GM23338 (cell line): ENCODE results near the gene GUCY2F. TPM values are rescaled to one million over a fixed set of nuclear protein-coding genes. Genes with fewer than 3 reads are reported as not detected.

Experiments
- ATAC-seq: fragments of 200-7000 bp; cut with Tn5 transposase; 3 replicates; pipeline ENCODE4 v1.9.1; 2020
- DNase-seq: peaks from one replicate; pipeline ENCODE4 v3.0.0-alpha.2; 2015; ENCODE audit warnings: low spot score
- H2AFZ ChIP-seq: fragments of 200-600 bp; sonication (generic); 2 replicates; pipeline ENCODE4 v1.8.0; 2016; ENCODE audit warnings: antibody characterized with exemption, mild to moderate bottlenecking, moderate library complexity
- H3F3A ChIP-seq: fragments of 200-600 bp; sonication (generic); replicated peaks from 2 replicates; pipeline ENCODE4 v1.8.0; 2017; ENCODE audit warnings: antibody characterized with exemption, mixed run types, low read depth
- H3K27ac ChIP-seq: fragments of 200-600 bp; sonication (generic); 2 replicates; pipeline ENCODE4 v1.6.1; 2016; ENCODE audit warnings: low read depth
- H3K27me3 ChIP-seq: fragments of 200-600 bp; sonication (generic); 2 replicates; pipeline ENCODE4 v1.8.0; 2016; ENCODE audit warnings: mild to moderate bottlenecking, mixed run types, moderate library complexity; ENCODE audit not compliant: insufficient read depth
- H3K36me3 ChIP-seq: fragments of 200-600 bp; sonication (generic); 2 replicates; pipeline ENCODE4 v1.8.0; 2016; ENCODE audit warnings: mild to moderate bottlenecking; ENCODE audit not compliant: insufficient read depth
- H3K4me1 ChIP-seq: fragments of 200-600 bp; sonication (generic); 2 replicates; pipeline ENCODE4 v1.8.0; 2016; ENCODE audit warnings: mild to moderate bottlenecking, moderate library complexity; ENCODE audit not compliant: insufficient read depth
- H3K4me2 ChIP-seq: fragments of 200-600 bp; sonication (generic); 2 replicates; pipeline ENCODE4 v1.7.1; 2017; ENCODE audit warnings: mixed run types
- H3K4me3 ChIP-seq: fragments of 200-600 bp; sonication (generic); 2 replicates; pipeline ENCODE4 v1.6.1; 2016; ENCODE audit warnings: mixed run types
- H3K79me2 ChIP-seq: fragments of 200-600 bp; sonication (generic); replicated peaks from 2 replicates; pipeline ENCODE4 v1.8.0; 2017; ENCODE audit warnings: mild to moderate bottlenecking; ENCODE audit not compliant: insufficient read depth
- H3K9me2 ChIP-seq: fragments of 200-600 bp; sonication (generic); 2 replicates; pipeline ENCODE4 v1.8.0; 2017; ENCODE audit not compliant: insufficient read depth
- H4K20me1 ChIP-seq: fragments of 200-600 bp; sonication (generic); replicated peaks from 2 replicates; pipeline ENCODE4 v1.8.0; 2017; ENCODE audit warnings: mild to moderate bottlenecking; ENCODE audit not compliant: insufficient read depth
- H3K27ac Mint-ChIP-seq: 2 replicates; pipeline ENCODE4 v1.8.0; 2020; ENCODE audit warnings: inconsistent platforms, mild to moderate bottlenecking, moderate library complexity, mixed read lengths
- H3K27me3 Mint-ChIP-seq: 3 replicates; pipeline ENCODE4 v1.8.0; 2022; ENCODE audit warnings: low read depth, mild to moderate bottlenecking, moderate library complexity, mixed read lengths, inconsistent platforms; ENCODE audit not compliant: insufficient read depth, poor library complexity
- H3K36me3 Mint-ChIP-seq: 3 replicates; pipeline ENCODE4 v1.8.0; 2021; ENCODE audit warnings: low read depth, mild to moderate bottlenecking, inconsistent platforms, moderate library complexity, mixed read lengths
- H3K4me1 Mint-ChIP-seq: 3 replicates; pipeline ENCODE4 v1.8.0; 2020; ENCODE audit warnings: mild to moderate bottlenecking, inconsistent platforms, mixed read lengths
- H3K4me3 Mint-ChIP-seq: 3 replicates; pipeline ENCODE4 v1.8.0; 2021; ENCODE audit warnings: moderate library complexity, mild to moderate bottlenecking, inconsistent platforms, mixed read lengths
- H3K9me3 Mint-ChIP-seq: 3 replicates; pipeline ENCODE4 v1.8.0; 2020; ENCODE audit warnings: moderate library complexity, mild to moderate bottlenecking, inconsistent platforms, mixed read lengths
- CREB1 ChIP-seq: fragments of 250-450 bp; sonication (Bioruptor Pico); IDR thresholded peaks from 2 replicates; pipeline ENCODE4 v1.5.0; 2020; ENCODE audit warnings: low read depth, mild to moderate bottlenecking, moderate library complexity
- EZH2 ChIP-seq: fragments of 200-600 bp; sonication (generic); IDR thresholded peaks from one replicate; pipeline ENCODE4 v1.8.0; 2017; ENCODE audit warnings: antibody characterized with exemption, mild to moderate bottlenecking, low read depth; ENCODE audit not compliant: unreplicated experiment
- EZH2phosphoT487 ChIP-seq: fragments of 200-600 bp; sonication (generic); IDR thresholded peaks from one replicate; pipeline ENCODE4 v1.8.1; 2018; ENCODE audit warnings: antibody characterized with exemption; ENCODE audit not compliant: unreplicated experiment
- JUNB ChIP-seq: IDR thresholded peaks from one replicate; pipeline ENCODE4 v1.6.1; 2016; ENCODE audit warnings: antibody characterized with exemption; ENCODE audit not compliant: unreplicated experiment
- ZNF114 ChIP-seq: fragments of 250-450 bp; sonication (Bioruptor Pico); IDR thresholded peaks from 2 replicates; pipeline ENCODE4 v1.5.0; 2020; ENCODE audit warnings: mild to moderate bottlenecking, moderate library complexity
- ZNF331 ChIP-seq: fragments of 250-450 bp; sonication (Bioruptor Pico); IDR thresholded peaks from 2 replicates; pipeline ENCODE4 v1.5.0; 2020; ENCODE audit warnings: low read depth, mild to moderate bottlenecking, moderate library complexity
- polyA plus RNA-seq: library from polyadenylated mRNA; unstranded; fragments of >200 nt; fragmentation: Nextera tagmentation; extraction: Ambion mirVana; gene quantifications from 2 replicates; pipeline ENCODE4 v1.2.1, GENCODE V29; 2016
- total RNA-seq: library from RNA; depleted of rRNA; stranded (reverse); fragments of >200 nt; shearing (Covaris generic); gene quantifications from 2 replicates; pipeline ENCODE4 v1.2.3, GENCODE V29; 2014
- TF ChIP-seq, protein P1 (sequence below): fragments of 250-450 bp; sonication (Bioruptor Pico); IDR thresholded peaks from 2 replicates; pipeline ENCODE4 v1.5.0; 2020; ENCODE audit warnings: mild to moderate bottlenecking, moderate library complexity
- TF ChIP-seq, protein P2 (sequence below): IDR thresholded peaks from 2 replicates; pipeline ENCODE4 v1.6.1; 2016; ENCODE audit warnings: antibody characterized with exemption
- TF ChIP-seq, protein P3 (sequence below): IDR thresholded peaks from one replicate; pipeline ENCODE4 v1.6.1; 2018; ENCODE audit warnings: antibody characterized with exemption; ENCODE audit not compliant: unreplicated experiment

GUCY2F gene
- total and polyA plus RNA-seq, 2 experiments from 2014 or later: 0.06 to 0.10 TPM

DNA sequence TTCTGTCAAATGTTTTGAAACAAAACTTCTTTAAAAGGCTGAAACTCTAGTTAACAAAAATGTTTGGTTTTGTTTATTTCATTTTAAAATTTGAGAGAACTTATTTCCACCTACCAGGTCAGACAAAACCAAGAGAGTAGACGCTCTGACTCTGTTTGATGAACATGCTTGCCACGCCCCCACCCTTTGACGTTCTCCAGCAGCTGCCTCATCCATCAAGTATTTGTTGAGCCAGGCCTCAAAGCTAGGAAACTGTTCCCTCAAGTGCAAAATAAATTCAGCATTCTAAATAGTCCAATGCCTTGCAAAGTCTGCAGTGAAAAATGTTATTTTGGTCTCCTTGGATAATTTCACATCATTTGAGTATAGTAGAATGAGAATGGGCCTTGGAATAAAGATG, 121.6 kb downstream of the GUCY2F start (continued):
- TF ChIP-seq, protein P1, sequence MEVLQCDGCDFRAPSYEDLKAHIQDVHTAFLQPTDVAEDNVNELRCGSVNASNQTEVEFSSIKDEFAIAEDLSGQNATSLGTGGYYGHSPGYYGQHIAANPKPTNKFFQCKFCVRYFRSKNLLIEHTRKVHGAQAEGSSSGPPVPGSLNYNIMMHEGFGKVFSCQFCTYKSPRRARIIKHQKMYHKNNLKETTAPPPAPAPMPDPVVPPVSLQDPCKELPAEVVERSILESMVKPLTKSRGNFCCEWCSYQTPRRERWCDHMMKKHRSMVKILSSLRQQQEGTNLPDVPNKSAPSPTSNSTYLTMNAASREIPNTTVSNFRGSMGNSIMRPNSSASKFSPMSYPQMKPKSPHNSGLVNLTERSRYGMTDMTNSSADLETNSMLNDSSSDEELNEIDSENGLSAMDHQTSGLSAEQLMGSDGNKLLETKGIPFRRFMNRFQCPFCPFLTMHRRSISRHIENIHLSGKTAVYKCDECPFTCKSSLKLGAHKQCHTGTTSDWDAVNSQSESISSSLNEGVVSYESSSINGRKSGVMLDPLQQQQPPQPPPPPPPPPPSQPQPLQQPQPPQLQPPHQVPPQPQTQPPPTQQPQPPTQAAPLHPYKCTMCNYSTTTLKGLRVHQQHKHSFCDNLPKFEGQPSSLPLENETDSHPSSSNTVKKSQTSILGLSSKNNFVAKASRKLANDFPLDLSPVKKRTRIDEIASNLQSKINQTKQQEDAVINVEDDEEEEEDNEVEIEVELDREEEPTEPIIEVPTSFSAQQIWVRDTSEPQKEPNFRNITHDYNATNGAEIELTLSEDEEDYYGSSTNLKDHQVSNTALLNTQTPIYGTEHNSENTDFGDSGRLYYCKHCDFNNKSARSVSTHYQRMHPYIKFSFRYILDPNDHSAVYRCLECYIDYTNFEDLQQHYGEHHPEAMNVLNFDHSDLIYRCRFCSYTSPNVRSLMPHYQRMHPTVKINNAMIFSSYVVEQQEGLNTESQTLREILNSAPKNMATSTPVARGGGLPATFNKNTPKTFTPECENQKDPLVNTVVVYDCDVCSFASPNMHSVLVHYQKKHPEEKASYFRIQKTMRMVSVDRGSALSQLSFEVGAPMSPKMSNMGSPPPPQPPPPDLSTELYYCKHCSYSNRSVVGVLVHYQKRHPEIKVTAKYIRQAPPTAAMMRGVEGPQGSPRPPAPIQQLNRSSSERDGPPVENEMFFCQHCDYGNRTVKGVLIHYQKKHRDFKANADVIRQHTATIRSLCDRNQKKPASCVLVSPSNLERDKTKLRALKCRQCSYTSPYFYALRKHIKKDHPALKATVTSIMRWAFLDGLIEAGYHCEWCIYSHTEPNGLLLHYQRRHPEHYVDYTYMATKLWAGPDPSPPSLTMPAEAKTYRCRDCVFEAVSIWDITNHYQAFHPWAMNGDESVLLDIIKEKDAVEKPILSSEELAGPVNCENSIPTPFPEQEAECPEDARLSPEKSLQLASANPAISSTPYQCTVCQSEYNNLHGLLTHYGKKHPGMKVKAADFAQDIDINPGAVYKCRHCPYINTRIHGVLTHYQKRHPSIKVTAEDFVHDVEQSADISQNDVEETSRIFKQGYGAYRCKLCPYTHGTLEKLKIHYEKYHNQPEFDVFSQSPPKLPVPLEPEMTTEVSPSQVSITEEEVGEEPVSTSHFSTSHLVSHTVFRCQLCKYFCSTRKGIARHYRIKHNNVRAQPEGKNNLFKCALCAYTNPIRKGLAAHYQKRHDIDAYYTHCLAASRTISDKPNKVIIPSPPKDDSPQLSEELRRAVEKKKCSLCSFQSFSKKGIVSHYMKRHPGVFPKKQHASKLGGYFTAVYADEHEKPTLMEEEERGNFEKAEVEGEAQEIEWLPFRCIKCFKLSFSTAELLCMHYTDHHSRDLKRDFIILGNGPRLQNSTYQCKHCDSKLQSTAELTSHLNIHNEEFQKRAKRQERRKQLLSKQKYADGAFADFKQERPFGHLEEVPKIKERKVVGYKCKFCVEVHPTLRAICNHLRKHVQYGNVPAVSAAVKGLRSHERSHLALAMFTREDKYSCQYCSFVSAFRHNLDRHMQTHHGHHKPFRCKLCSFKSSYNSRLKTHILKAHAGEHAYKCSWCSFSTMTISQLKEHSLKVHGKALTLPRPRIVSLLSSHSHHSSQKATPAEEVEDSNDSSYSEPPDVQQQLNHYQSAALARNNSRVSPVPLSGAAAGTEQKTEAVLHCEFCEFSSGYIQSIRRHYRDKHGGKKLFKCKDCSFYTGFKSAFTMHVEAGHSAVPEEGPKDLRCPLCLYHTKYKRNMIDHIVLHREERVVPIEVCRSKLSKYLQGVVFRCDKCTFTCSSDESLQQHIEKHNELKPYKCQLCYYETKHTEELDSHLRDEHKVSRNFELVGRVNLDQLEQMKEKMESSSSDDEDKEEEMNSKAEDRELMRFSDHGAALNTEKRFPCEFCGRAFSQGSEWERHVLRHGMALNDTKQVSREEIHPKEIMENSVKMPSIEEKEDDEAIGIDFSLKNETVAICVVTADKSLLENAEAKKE (CRISPR knock-in tag): no peak
- TF ChIP-seq ZNF114 (no peak), EZH2 (no peak), ZNF331 (CRISPR knock-in tag) (no peak), JUNB (no peak), EZH2phosphoT487 (no peak), CREB1 (CRISPR knock-in tag) (no peak)
- TF ChIP-seq, protein P2, sequence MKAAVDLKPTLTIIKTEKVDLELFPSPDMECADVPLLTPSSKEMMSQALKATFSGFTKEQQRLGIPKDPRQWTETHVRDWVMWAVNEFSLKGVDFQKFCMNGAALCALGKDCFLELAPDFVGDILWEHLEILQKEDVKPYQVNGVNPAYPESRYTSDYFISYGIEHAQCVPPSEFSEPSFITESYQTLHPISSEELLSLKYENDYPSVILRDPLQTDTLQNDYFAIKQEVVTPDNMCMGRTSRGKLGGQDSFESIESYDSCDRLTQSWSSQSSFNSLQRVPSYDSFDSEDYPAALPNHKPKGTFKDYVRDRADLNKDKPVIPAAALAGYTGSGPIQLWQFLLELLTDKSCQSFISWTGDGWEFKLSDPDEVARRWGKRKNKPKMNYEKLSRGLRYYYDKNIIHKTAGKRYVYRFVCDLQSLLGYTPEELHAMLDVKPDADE: no peak

DNA sequence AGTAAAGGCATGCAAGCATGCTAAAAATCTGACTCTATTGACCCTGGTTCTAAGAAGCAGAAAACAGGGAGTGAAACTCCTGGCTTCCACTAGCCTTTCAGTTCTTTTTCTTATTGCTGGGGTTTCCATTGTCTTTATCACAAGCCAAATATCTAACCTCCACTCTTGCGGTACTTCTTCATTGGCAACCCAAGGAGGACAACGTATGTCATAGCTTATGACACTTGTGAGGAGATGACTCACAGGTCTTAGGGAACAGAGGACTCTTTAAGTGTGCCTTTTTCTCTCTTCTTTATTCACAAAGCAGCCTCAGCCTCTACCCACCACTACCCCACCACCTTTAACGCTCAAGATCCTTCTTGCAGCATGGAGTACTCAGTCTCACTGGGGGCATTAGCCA, 124.2 kb downstream of the GUCY2F start:
- no peaks in the 10 kb centered on the region for H3K36me3 Mint-ChIP-seq
- no peaks in the 10 kb centered on the region for H3K79me2 ChIP-seq
- H3K4me2 ChIP-seq: no peak overlapping the region
- H3K4me3 Mint-ChIP-seq: no peak overlapping the region
- TF ChIP-seq, protein P2: no peak
- TF ChIP-seq, protein P3, sequence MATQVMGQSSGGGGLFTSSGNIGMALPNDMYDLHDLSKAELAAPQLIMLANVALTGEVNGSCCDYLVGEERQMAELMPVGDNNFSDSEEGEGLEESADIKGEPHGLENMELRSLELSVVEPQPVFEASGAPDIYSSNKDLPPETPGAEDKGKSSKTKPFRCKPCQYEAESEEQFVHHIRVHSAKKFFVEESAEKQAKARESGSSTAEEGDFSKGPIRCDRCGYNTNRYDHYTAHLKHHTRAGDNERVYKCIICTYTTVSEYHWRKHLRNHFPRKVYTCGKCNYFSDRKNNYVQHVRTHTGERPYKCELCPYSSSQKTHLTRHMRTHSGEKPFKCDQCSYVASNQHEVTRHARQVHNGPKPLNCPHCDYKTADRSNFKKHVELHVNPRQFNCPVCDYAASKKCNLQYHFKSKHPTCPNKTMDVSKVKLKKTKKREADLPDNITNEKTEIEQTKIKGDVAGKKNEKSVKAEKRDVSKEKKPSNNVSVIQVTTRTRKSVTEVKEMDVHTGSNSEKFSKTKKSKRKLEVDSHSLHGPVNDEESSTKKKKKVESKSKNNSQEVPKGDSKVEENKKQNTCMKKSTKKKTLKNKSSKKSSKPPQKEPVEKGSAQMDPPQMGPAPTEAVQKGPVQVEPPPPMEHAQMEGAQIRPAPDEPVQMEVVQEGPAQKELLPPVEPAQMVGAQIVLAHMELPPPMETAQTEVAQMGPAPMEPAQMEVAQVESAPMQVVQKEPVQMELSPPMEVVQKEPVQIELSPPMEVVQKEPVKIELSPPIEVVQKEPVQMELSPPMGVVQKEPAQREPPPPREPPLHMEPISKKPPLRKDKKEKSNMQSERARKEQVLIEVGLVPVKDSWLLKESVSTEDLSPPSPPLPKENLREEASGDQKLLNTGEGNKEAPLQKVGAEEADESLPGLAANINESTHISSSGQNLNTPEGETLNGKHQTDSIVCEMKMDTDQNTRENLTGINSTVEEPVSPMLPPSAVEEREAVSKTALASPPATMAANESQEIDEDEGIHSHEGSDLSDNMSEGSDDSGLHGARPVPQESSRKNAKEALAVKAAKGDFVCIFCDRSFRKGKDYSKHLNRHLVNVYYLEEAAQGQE: no peak
- no peaks in the 10 kb centered on the region for H3K27me3 ChIP-seq
- no peaks in the 10 kb centered on the region for H3K36me3 ChIP-seq
- H3K27me3 Mint-ChIP-seq: no peaks in the 10 kb centered on the region
- H2AFZ ChIP-seq: no peak overlapping the region
- H3K4me1 Mint-ChIP-seq: peaks cover 2% of the 10 kb centered on the region; the same call in 1 of the 3 replicates
- H4K20me1 ChIP-seq: no peaks in the 10 kb centered on the region
- no peaks in the 10 kb centered on the region for H3K4me1 ChIP-seq
- H3K9me3 Mint-ChIP-seq: no peaks in the 10 kb centered on the region
- H3K4me3 ChIP-seq: no peak overlapping the region
- H3K9me2 ChIP-seq: no peaks in the 10 kb centered on the region
- no peak overlapping the region for H3K27ac Mint-ChIP-seq
- DNase-seq (no peak), ATAC-seq (no peak)
- no peak overlapping the region for H3K27ac ChIP-seq
- H3F3A ChIP-seq: no peaks in the 10 kb centered on the region
